Endothelial cell (in vitro differentiated cells): ENCODE results near the gene HBA2. TPM values are rescaled to one million over a fixed set of nuclear protein-coding genes. Genes with fewer than 3 reads are reported as not detected.
"Not testable (repeated sequence)": the region's sequence is repeated elsewhere in the genome, so short reads cannot be mapped to it uniquely, and the experiment has no call there.

Experiments
- DNase-seq: peaks from one replicate; pipeline ENCODE4 v3.0.0; 2021; ENCODE audit warnings: low spot score
- H3K27ac Mint-ChIP-seq: one replicate; pipeline ENCODE4 v1.8.0; 2021; ENCODE audit warnings: mixed read lengths, inconsistent platforms; ENCODE audit not compliant: unreplicated experiment
- H3K27me3 Mint-ChIP-seq: one replicate; pipeline ENCODE4 v1.8.0; 2021; ENCODE audit warnings: mild to moderate bottlenecking, moderate library complexity, mixed read lengths, inconsistent platforms; ENCODE audit not compliant: unreplicated experiment
- H3K36me3 Mint-ChIP-seq: one replicate; pipeline ENCODE4 v1.8.0; 2021; ENCODE audit warnings: mild to moderate bottlenecking, low read depth, mixed read lengths, inconsistent platforms; ENCODE audit not compliant: unreplicated experiment
- H3K4me1 Mint-ChIP-seq: one replicate; pipeline ENCODE4 v1.8.0; 2021; ENCODE audit warnings: mild to moderate bottlenecking, mixed read lengths, inconsistent platforms; ENCODE audit not compliant: unreplicated experiment
- H3K4me3 Mint-ChIP-seq: one replicate; pipeline ENCODE4 v1.8.0; 2021; ENCODE audit warnings: mild to moderate bottlenecking, mixed read lengths, inconsistent platforms; ENCODE audit not compliant: unreplicated experiment
- H3K9me3 Mint-ChIP-seq: one replicate; pipeline ENCODE4 v1.8.0; 2021; ENCODE audit warnings: mixed read lengths, inconsistent platforms; ENCODE audit not compliant: unreplicated experiment
- CTCF ChIP-seq: fragments of 200-600 bp; sonication (generic); IDR thresholded peaks from one replicate; pipeline ENCODE4 v1.5.0; 2021; ENCODE audit warnings: antibody characterized with exemption; ENCODE audit not compliant: unreplicated experiment
- total RNA-seq: library from RNA; stranded (reverse); fragmentation: NEBNext Ultra II Directional; extraction: Animal tissue kit (Norgen Biotek cat#: 25700); gene quantifications from one replicate; pipeline ENCODE4 v1.2.1, GENCODE V29; 2021; ENCODE audit not compliant: unreplicated experiment

Gene HBA2
- total RNA-seq, 1 donor from 2014 or later, result not detected

DNA sequence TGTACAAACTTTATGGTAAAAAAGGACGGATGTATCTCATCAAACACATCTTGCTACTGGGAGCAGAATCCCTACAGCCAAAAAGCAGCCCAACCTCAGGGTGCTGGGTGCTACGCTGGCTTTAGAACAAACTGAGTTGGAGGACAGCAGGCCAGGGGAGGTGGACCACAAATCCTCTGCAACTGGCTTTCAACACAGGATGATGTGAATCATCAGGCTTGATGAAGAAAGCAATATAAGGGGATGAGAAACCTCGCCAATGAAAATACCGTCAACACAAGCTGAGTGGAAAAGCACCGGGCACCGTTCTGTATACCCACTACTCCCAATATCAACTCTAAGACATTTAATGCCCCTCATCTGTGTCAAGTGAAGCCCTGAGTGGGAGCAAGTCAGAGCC is 21.8 kb downstream of the HBA2 start:
- no peak for TF ChIP-seq CTCF
- H3K36me3 Mint-ChIP-seq, result peaks cover 49% of the 10 kb centered on the region
- DNase-seq, result no peak

GRCh38 chr16:200388-200787 is 27.7 kb downstream of the HBA2 start:
- Mint-ChIP-seq H3K36me3 (peaks cover 17% of the 10 kb centered on the region), H3K4me1 (no peaks in the 10 kb centered on the region), H3K9me3 (no peaks in the 10 kb centered on the region), H3K27me3 (peaks cover 2% of the 10 kb centered on the region), H3K4me3 (no peak overlapping the region), H3K27ac (no peak overlapping the region)
- no peak for TF ChIP-seq CTCF
- no peak for DNase-seq

More for the DNA sequence above, 21.8 kb downstream of the HBA2 start:
- Mint-ChIP-seq H3K27me3 (no peaks in the 10 kb centered on the region), H3K4me3 (no peak overlapping the region), H3K4me1 (peaks cover 8% of the 10 kb centered on the region), H3K9me3 (no peaks in the 10 kb centered on the region), H3K27ac (no peak overlapping the region)

DNA sequence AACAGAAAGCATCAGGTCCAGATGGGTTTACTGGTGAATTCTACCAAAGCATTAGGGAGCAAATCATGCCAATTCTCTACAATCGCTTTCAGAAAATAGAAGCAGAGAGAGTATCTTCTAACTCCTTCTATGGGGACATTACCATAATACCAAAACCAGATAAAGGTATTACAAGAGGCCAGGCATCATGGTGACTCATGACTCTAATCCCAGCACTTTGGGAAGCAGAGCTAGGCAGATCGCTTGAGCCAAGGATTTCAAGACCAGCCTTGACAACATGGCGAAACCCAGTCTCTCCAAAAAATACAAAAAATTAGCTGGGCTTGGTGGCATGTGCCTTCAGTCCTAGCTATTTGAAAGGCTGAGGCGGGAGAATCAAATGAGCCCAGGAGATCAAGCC is 30.6 kb downstream of the HBA2 start:
- DNase-seq, result no peak
- Mint-ChIP-seq H3K27ac (no peak overlapping the region), H3K4me1 (no peaks in the 10 kb centered on the region), H3K4me3 (no peak overlapping the region), H3K36me3 (peaks cover 22% of the 10 kb centered on the region), H3K27me3 (peaks cover 2% of the 10 kb centered on the region), H3K9me3 (no peaks in the 10 kb centered on the region)
- TF ChIP-seq CTCF, result no peak

GRCh38 chr16:204046-204445 is 31.4 kb downstream of the HBA2 start:
- H3K9me3 Mint-ChIP-seq, result not testable (repeated sequence)

DNA sequence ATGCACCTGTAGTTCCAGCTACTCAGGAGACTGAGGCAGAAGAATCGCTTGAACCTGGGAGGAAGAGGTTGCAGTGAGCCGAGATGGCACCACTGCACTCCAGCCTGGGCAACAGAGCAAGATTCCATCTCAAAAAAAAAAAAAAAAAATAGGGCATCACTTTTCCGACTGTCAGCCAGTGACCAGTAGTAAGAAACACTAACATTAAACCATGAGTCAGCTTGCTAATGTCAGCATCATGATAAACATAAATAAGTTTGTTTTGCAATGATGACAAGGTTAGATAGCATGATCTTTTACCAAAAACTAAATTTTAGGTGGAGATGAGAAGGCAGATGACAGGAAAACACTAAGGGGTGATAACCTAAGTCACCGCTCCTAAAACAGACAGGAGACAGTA is 36.7 kb downstream of the HBA2 start:
- not testable (repeated sequence) for H3K4me3 Mint-ChIP-seq, H3K4me1 Mint-ChIP-seq, H3K27ac Mint-ChIP-seq, H3K27me3 Mint-ChIP-seq, H3K9me3 Mint-ChIP-seq, DNase-seq
- H3K36me3 Mint-ChIP-seq, result peaks cover 19% of the 10 kb centered on the region

More at GRCh38 chr16:204046-204445, 31.4 kb downstream of the HBA2 start:
- H3K27me3 Mint-ChIP-seq, H3K4me1 Mint-ChIP-seq, DNase-seq, H3K27ac Mint-ChIP-seq, H3K4me3 Mint-ChIP-seq: not testable (repeated sequence)
- peaks cover 24% of the 10 kb centered on the region for H3K36me3 Mint-ChIP-seq

GRCh38 chr16:211631-212180 is 39.0 kb downstream of the HBA2 start:
- peaks cover 14% of the 10 kb centered on the region for H3K36me3 Mint-ChIP-seq
- not testable (repeated sequence) for H3K9me3 Mint-ChIP-seq, H3K27ac Mint-ChIP-seq, H3K27me3 Mint-ChIP-seq, H3K4me3 Mint-ChIP-seq, H3K4me1 Mint-ChIP-seq, DNase-seq
